ENCODE measurements around the gene LHX8. TPM values are rescaled to one million over a fixed set of nuclear protein-coding genes. Genes with fewer than 3 reads are reported as not detected.

Gene LHX8
- total and polyA plus RNA-seq, 10 of the 15 experiments (the other 5 are each of a cell fraction or from before 2014, with no cell fraction given) = not detected

DNA sequence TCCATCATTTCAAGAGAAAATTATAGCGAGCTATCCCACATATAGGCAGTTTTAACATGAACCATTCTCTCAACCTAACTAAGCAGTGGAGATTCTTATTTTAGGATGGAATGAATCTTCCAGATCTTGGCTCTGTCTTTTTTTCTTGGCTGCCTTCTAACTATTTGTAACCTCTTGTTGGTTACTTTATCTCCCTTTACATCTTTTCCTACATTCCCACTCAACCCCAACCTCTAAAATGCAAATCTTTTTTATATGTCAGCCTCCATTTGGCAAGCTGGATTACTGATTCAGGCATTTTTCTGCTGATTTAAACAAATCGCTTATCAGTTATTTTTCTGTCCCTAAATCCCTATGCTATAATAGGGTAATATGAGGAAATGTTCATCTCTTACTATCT, 46.9 kb upstream of the LHX8 start:
- Histone ChIP-seq H3K9ac (ENCODE audit: control insufficient read depth, insufficient read depth, low read length) (no peak overlapping the region), H3K27ac (ENCODE audit: control insufficient read depth, insufficient read depth) (no peak overlapping the region), H3K27me3 (replicated peaks in 1 of 2; ENCODE audit: control insufficient read depth in 2 of 2, insufficient read depth in 2 of 2, low read length in 1 of 2) (no peaks in the 10 kb centered on the region), H3K4me1 (ENCODE audit: control insufficient read depth, insufficient read depth, low read length) (no peaks in the 10 kb centered on the region), H2AFZ (ENCODE audit: control insufficient read depth, low read depth, low read length) (no peak overlapping the region), H3K4me2 (ENCODE audit: control insufficient read depth, insufficient read depth) (no peak overlapping the region), H3K4me3 (no peak overlapping the region), H4K20me1 (ENCODE audit: control insufficient read depth, insufficient read depth) (no peaks in the 10 kb centered on the region), H3K36me3 (ENCODE audit: control insufficient read depth in 2 of 2, insufficient read depth in 2 of 2, low read length in 1 of 2) (no peaks in the 10 kb centered on the region), H3K79me2 (ENCODE audit: control insufficient read depth, insufficient read depth, low read length) (no peaks in the 10 kb centered on the region), H3K9me3 (replicated peaks; ENCODE audit: control insufficient read depth, insufficient read depth, low read length) (no peaks in the 10 kb centered on the region)
- ChIA-PET CTCF (no interaction called here), SMC1A (ENCODE audit: uncharacterized antibody, unreplicated experiment) (no interaction called here), RAD21 (ENCODE audit: unreplicated experiment) (no interaction called here), POLR2A (no interaction called here)
- intact Hi-C loops (cut with micrococcal nuclease; ENCODE audit: unreplicated experiment) (no loop called here), in situ Hi-C loops (cut with MboI) (no loop called here)
- ATAC-seq = no peak
- DNase-seq (ENCODE audit: low read depth, low spot score) = no peak
- TF ChIP-seq SIN3A (IDR thresholded peaks at IDR 0.05; ENCODE audit: low read depth, low read length) (no peak), JUNB (IDR thresholded peaks at IDR 0.05) (no peak), GABPA (IDR thresholded peaks at IDR 0.05; ENCODE audit: low read depth) (no peak), MTA2 (IDR thresholded peaks at IDR 0.05; ENCODE audit: low read depth) (no peak), KDM1A (IDR thresholded peaks at IDR 0.05; ENCODE audit: borderline replicate concordance) (no peak), SMARCA5 (IDR thresholded peaks at IDR 0.05) (no peak)
- TF ChIP-seq, protein P1, sequence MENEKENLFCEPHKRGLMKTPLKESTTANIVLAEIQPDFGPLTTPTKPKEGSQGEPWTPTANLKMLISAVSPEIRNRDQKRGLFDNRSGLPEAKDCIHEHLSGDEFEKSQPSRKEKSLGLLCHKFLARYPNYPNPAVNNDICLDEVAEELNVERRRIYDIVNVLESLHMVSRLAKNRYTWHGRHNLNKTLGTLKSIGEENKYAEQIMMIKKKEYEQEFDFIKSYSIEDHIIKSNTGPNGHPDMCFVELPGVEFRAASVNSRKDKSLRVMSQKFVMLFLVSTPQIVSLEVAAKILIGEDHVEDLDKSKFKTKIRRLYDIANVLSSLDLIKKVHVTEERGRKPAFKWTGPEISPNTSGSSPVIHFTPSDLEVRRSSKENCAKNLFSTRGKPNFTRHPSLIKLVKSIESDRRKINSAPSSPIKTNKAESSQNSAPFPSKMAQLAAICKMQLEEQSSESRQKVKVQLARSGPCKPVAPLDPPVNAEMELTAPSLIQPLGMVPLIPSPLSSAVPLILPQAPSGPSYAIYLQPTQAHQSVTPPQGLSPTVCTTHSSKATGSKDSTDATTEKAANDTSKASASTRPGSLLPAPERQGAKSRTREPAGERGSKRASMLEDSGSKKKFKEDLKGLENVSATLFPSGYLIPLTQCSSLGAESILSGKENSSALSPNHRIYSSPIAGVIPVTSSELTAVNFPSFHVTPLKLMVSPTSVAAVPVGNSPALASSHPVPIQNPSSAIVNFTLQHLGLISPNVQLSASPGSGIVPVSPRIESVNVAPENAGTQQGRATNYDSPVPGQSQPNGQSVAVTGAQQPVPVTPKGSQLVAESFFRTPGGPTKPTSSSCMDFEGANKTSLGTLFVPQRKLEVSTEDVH (IDR thresholded peaks at IDR 0.05; ENCODE audit: low read depth, partially characterized antibody) = no peak
- no TSS peak for BruUV-seq (replicated peaks)
- WGBS (ENCODE audit: insufficient coverage, insufficient replicate concordance, low lambda C conversion rate, missing lambda C conversion rate) = 0% methylated on average over 2 of the region's 2 CpGs
- FAIRE-seq = no peak
